HG03460 (cell line): Measurements from ENCODE around the gene SHH.

Source experiments
- ATAC-seq: cut with Tn5 transposase; IDR thresholded peaks from one replicate; pipeline ENCODE4 v1.9.1; 2021; ENCODE audit not compliant: unreplicated experiment

Gene SHH

GRCh38 chr7:155811895-155812761, at the start of gene SHH:
Gene SHH, minus strand, starts transcription at chr7:155812463. Its CDS starts 341 bp downstream, at chr7:155812122.
- ATAC-seq: no peak

GRCh38 chr7:155861480-155861868, 49.2 kb upstream of the SHH start:
- ATAC-seq: no peak

- ATAC-seq: no peak
Observed at GRCh38 chr7:155860840-155861479, 48.7 kb upstream of the SHH start.

GRCh38 chr7:155860461-155860839, 48.2 kb upstream of the SHH start:
- no peak for ATAC-seq

- no peak for ATAC-seq
Observed at GRCh38 chr7:155858521-155859061, 46.3 kb upstream of the SHH start.

- no peak for ATAC-seq
Observed at GRCh38 chr7:155857141-155857540, 44.9 kb upstream of the SHH start.

GRCh38 chr7:155856656-155857055, 44.4 kb upstream of the SHH start:
- no peak for ATAC-seq

GRCh38 chr7:155852426-155853301, 40.4 kb upstream of the SHH start:
- no peak for ATAC-seq

- no peak for ATAC-seq
Observed at GRCh38 chr7:155851892-155852291, 39.6 kb upstream of the SHH start.

- no peak for ATAC-seq
Observed at GRCh38 chr7:155850766-155851678, 38.8 kb upstream of the SHH start.

- no peak for ATAC-seq
Observed at GRCh38 chr7:155850001-155850436, 37.8 kb upstream of the SHH start.

GRCh38 chr7:155848691-155849669, 36.7 kb upstream of the SHH start:
- ATAC-seq: no peak

GRCh38 chr7:155847821-155848435, 35.7 kb upstream of the SHH start:
- ATAC-seq: no peak

GRCh38 chr7:155846936-155847335, 34.7 kb upstream of the SHH start:
- no peak for ATAC-seq

GRCh38 chr7:155846156-155846555, 33.9 kb upstream of the SHH start:
- no peak for ATAC-seq

GRCh38 chr7:155845226-155845625, 33.0 kb upstream of the SHH start:
- ATAC-seq: no peak

- no peak for ATAC-seq
Observed at GRCh38 chr7:155844526-155844925, 32.3 kb upstream of the SHH start.

- ATAC-seq: no peak
Observed at GRCh38 chr7:155844019-155844453, 31.8 kb upstream of the SHH start.
